Measurements from ENCODE around the gene GARRE1. TPM values are rescaled to one million over a fixed set of nuclear protein-coding genes. Genes with fewer than 3 reads are reported as not detected.

Gene GARRE1
- total and polyA plus RNA-seq, 2 of the 4 experiments (the other 2 are of a cell fraction), result 13.8 to 16.9 TPM

DNA sequence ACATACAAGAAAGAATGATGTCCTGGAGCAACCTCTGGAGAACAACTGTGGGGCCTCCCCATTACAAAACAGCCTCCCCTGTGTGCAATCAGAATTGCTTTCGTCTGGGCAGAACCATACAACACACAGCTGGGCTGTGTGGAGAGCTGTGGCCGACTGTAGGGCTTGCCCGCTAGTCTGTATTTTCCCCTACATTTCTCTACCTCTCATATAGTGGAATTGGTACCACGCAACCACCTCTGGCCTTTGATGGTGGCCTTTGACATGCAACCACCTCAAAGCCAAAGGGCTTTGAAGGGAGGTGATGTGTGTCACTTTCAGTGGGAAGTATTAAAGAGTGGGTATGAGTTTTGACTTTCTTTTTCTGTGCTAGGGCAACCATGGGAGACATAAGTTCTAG is 34.0 kb downstream of the GARRE1 start:
- Histone ChIP-seq H3K9me3 (ENCODE audit: control insufficient read depth, insufficient read depth, low read length) (peaks cover 9% of the 10 kb centered on the region), H3K9ac (ENCODE audit: low read depth, low read length) (no peak overlapping the region), H2BK5ac (ENCODE audit: low read depth, low read length, poor library complexity, severe bottlenecking) (no peak overlapping the region), H2AK9ac (replicated peaks; ENCODE audit: low read depth, low read length, poor library complexity) (no peak overlapping the region), H3K4ac (ENCODE audit: low read depth, low read length) (no peak overlapping the region), H3K27me3 (ENCODE audit: control insufficient read depth, insufficient read depth, low read length) (no peaks in the 10 kb centered on the region), H3K56ac (ENCODE audit: extremely low read depth, insufficient read depth, low read length) (no peak overlapping the region), H2BK20ac (ENCODE audit: low read depth, low read length) (no peak overlapping the region), H3K14ac (replicated peaks; ENCODE audit: low read depth, low read length) (no peak overlapping the region), H3K27ac (ENCODE audit: insufficient read depth, low read length) (no peak overlapping the region), H3K4me1 (ENCODE audit: control insufficient read depth, insufficient read depth, low read length) (peaks cover 4% of the 10 kb centered on the region), H3K9me1 (ENCODE audit: insufficient read depth, low read length) (0 out of 2 replicates have a peak, but pooled peaks cover 3% of the 10 kb centered on the region), H3K18ac (ENCODE audit: low read depth, low read length) (no peak overlapping the region), H2AFZ (replicated peaks; ENCODE audit: low read length, poor library complexity) (no peak overlapping the region), H3K79me1 (ENCODE audit: low read depth in 1 of 2, low read length in 2 of 2) (peaks cover 27 to 54% of the 10 kb centered on the region in 2 experiments), H3K23ac (ENCODE audit: low read depth, low read length) (no peak overlapping the region), H4K20me1 (ENCODE audit: insufficient read depth, low read length) (no peaks in the 10 kb centered on the region), H4K5ac (ENCODE audit: low read depth, low read length) (no peak overlapping the region), H3K36me3 (ENCODE audit: control insufficient read depth, insufficient read depth, low read length) (peaks cover 7% of the 10 kb centered on the region; the same call in 1 of the 2 replicates), H2AK5ac (ENCODE audit: low read depth, low read length) (no peak overlapping the region; the same call in 1 of the 2 replicates), H3K4me3 (ENCODE audit: insufficient read depth, low read depth, low read length) (no peak overlapping the region), H3K4me2 (ENCODE audit: low read depth, low read length) (no peak overlapping the region), H2BK120ac (ENCODE audit: low read depth, low read length) (no peak overlapping the region; the same call in 1 of the 2 replicates), H4K91ac (ENCODE audit: insufficient read depth, low read depth, low read length) (no peak overlapping the region), H4K8ac (ENCODE audit: low read depth in 2 of 2, low read length in 2 of 2) (no peak overlapping the region), H2BK15ac (ENCODE audit: low read depth, low read length) (no peak overlapping the region)
- POLR2A ChIA-PET (ENCODE audit: unreplicated experiment), result no interaction called here
- BruUV-seq (replicated peaks), result no TSS peak
- DNase-seq (no peak), ATAC-seq (ENCODE audit: low read depth) (no peak)
- in situ Hi-C loops (cut with MboI; ENCODE audit: low sequenced_read_pairs), result no loop called here
- dilution Hi-C loops (cut with HindIII; ENCODE audit: low sequenced_read_pairs, unreplicated experiment), result no loop called here
- TF ChIP-seq CTCF (conservative IDR thresholded peaks at IDR 0.05; ENCODE audit: low read depth, low read length) (no peak), NFE2L2 (IDR thresholded peaks at IDR 0.05; ENCODE audit: low read depth, low read length) (no peak), FOS (IDR thresholded peaks at IDR 0.05; ENCODE audit: low read depth, low read length) (no peak), RAD21 (IDR thresholded peaks at IDR 0.05; ENCODE audit: low read length) (no peak), CEBPB (IDR thresholded peaks at IDR 0.05; ENCODE audit: low read depth, low read length) (no peak), MAFK (IDR thresholded peaks at IDR 0.05; ENCODE audit: low read depth, low read length) (no peak), BHLHE40 (IDR thresholded peaks at IDR 0.05; ENCODE audit: low read depth, low read length) (no peak), RCOR1 (IDR thresholded peaks at IDR 0.05; ENCODE audit: insufficient replicate concordance, low read length) (no peak), RFX5 (IDR thresholded peaks at IDR 0.05; ENCODE audit: low read depth, low read length) (no peak), CHD1 (IDR thresholded peaks at IDR 0.05; ENCODE audit: low read depth, low read length) (no peak), SMC3 (IDR thresholded peaks at IDR 0.05; ENCODE audit: low read depth, low read length) (no peak), USF2 (IDR thresholded peaks at IDR 0.05; ENCODE audit: low read depth, low read length) (no peak), POLR2A (IDR thresholded peaks at IDR 0.05; ENCODE audit: low read depth, low read length) (no peak), MXI1 (IDR thresholded peaks at IDR 0.05; ENCODE audit: borderline replicate concordance, low read depth, low read length) (no peak), MAZ (IDR thresholded peaks at IDR 0.05; ENCODE audit: borderline replicate concordance, low read depth, low read length) (no peak), ELK1 (IDR thresholded peaks at IDR 0.05; ENCODE audit: borderline replicate concordance, low read depth, low read length) (no peak)
- intact Hi-C loops (cut with micrococcal nuclease), result no loop called here
- CTCF ChIA-PET, result no interaction called here
- WGBS, 2 experiments (ENCODE audit: extremely low coverage in 2 of 2, insufficient read length in 1 of 2), result no CpG with 5 or more reads among the region's 4 CpGs

All from IMR-90 (cell line).